Upper lobe of right lung (tissue), 1 donor: Measurements from ENCODE around the gene ANO10. TPM values are rescaled to one million over a fixed set of nuclear protein-coding genes. Genes with fewer than 3 reads are reported as not detected.

Experiments
- ATAC-seq: fragments of 200-7000 bp; cut with Tn5 transposase; one replicate; pipeline ENCODE4 v1.9.1; 2020; ENCODE audit warnings: mild to moderate bottlenecking, moderate library complexity
- DNase-seq: peaks from one replicate; pipeline ENCODE4 v3.0.0-alpha.2; 2020
- H3K27ac ChIP-seq: fragments of 200-600 bp; one replicate; pipeline ENCODE4 v1.8.0; 2022
- H3K27me3 ChIP-seq: fragments of 200-600 bp; one replicate; pipeline ENCODE4 v1.8.0; 2022; ENCODE audit warnings: mild to moderate bottlenecking
- H3K36me3 ChIP-seq: fragments of 200-600 bp; one replicate; pipeline ENCODE4 v1.8.0; 2022
- H3K4me1 ChIP-seq: fragments of 200-600 bp; one replicate; pipeline ENCODE4 v1.8.0; 2022
- H3K4me3 ChIP-seq: fragments of 200-600 bp; one replicate; pipeline ENCODE4 v1.8.0; 2022; ENCODE audit warnings: mild to moderate bottlenecking
- H3K9me3 ChIP-seq: fragments of 200-600 bp; one replicate; pipeline ENCODE4 v1.8.0; 2022
- CTCF ChIP-seq: fragments of 200-600 bp; IDR thresholded peaks from one replicate; pipeline ENCODE4 v1.8.0; 2022; ENCODE audit warnings: antibody characterized with exemption
- intact Hi-C: fragments of 100-400 bp; cut with DNase I; formaldehyde crosslinking; loops from one replicate; pipeline ENCODE4 v1.11.0; 2022
- total RNA-seq: library from RNA; stranded (reverse); fragmentation: NEBNext Ultra II Directional; extraction: Animal tissue kit (Norgen Biotek cat#: 25700); gene quantifications from one replicate; pipeline ENCODE4 v1.2.1, GENCODE V29; 2021
- donor health status: DM: no; HTN: yes; CAD: no; lungs with severe emphysema.

The ANO10 gene
- total RNA-seq, 1 donor from 2014 or later, result 30.6 TPM

DNA sequence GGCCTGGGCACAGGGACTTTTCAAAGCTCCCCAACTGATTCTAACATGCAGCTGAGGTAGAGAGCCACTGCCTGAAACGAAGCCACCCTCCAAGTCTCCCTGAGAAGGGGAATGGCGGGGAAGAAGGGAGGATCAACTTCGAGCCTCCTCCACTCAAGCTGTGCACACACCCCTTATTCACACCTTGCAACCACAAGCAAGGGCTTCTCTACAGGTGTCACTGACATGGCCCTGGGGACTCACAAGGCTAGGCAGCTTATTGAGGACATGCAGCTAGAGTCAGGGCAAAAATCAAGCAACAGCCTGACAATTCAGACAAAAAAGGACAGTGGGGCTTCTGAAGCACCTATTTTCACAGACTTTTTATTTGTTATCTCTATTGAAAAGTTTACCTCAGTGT, 250.3 kb downstream of the ANO10 start:
- DNase-seq, result no peak
- intact Hi-C loops, result no loop called here
- no peak for ATAC-seq

DNA sequence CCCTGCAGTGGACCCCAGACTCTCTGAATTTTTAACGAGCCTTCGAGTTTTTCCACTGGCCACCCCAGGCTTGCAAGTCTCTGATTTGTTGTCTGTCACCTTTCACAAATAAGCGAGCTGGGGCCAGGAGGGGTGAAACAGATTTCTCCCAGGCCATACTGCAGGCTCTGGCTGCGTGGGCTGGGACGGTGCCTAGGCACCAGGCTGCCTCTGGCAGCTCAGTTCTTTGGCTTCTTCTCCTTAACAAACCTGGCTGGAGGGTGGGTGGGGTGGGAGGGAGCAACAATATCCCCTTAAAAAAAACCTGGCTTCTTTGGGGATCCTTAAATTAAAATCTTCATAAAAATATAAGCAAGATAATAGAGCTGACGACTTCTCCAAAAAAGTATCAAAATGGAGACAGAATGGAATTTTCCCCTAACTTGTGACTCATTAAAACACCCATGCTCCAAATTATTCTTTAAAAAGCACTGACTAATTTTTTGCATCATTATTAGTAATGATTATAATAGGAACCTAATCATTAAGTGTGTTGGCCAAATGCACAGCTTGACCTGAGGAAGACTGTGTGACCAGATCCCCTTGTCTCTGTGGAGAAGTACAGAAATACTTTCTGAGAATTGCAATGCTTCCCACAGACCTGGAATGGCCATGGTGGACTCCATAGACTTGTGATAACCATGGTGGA, 251.4 kb downstream of the ANO10 start:
- Histone ChIP-seq H3K27ac (no peak overlapping the region), H3K36me3 (no peaks in the 10 kb centered on the region), H3K9me3 (no peaks in the 10 kb centered on the region), H3K27me3 (no peaks in the 10 kb centered on the region), H3K4me1 (no peaks in the 10 kb centered on the region), H3K4me3 (no peak overlapping the region)
- intact Hi-C loops, result no loop called here
- no peak for DNase-seq
- no peak for TF ChIP-seq CTCF
- ATAC-seq, result no peak

More for the DNA sequence above, 250.3 kb downstream of the ANO10 start:
- no peak overlapping the region for H3K4me3 ChIP-seq
- no peak for TF ChIP-seq CTCF
- H3K36me3 ChIP-seq, result no peaks in the 10 kb centered on the region
- H3K27ac ChIP-seq, result no peak overlapping the region
- no peaks in the 10 kb centered on the region for H3K9me3 ChIP-seq
- H3K27me3 ChIP-seq, result no peaks in the 10 kb centered on the region
- no peaks in the 10 kb centered on the region for H3K4me1 ChIP-seq

- H3K27ac ChIP-seq, result no peak overlapping the region
- ATAC-seq (peak; percentile 84), DNase-seq (no peak)
- no peak for TF ChIP-seq CTCF
- no peaks in the 10 kb centered on the region for H3K36me3 ChIP-seq
- no peaks in the 10 kb centered on the region for H3K27me3 ChIP-seq
- H3K4me3 ChIP-seq, result no peak overlapping the region
- H3K4me1 ChIP-seq, result no peaks in the 10 kb centered on the region
- intact Hi-C loops, result no loop called here
- no peaks in the 10 kb centered on the region for H3K9me3 ChIP-seq
Observed at GRCh38 chr3:43369404-43370292, 252.2 kb downstream of the ANO10 start.

DNA sequence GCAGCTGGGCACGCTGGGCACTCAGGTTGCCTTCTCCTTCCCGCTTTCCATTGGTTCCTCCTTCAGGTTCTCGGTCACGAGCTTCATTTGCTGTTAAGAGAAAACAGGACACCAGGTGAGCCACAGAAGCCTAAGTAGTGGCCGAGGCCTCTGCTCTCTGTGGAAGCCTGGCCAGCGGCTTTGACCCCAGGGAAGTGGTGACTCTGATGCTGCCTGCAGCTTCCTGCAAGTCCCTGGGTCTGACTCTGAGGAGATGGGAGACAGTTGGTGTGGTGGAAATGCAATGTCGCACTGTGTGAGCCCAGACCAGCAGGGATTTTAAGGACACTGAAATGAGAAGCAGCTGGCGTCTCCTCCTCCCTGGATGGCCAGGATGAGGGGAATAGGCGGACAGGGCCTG, 254.9 kb downstream of the ANO10 start:
- Histone ChIP-seq H3K27me3 (no peaks in the 10 kb centered on the region), H3K36me3 (no peaks in the 10 kb centered on the region), H3K4me1 (peaks cover 5% of the 10 kb centered on the region), H3K27ac (no peak overlapping the region), H3K4me3 (no peak overlapping the region), H3K9me3 (no peaks in the 10 kb centered on the region)
- ATAC-seq (no peak), DNase-seq (no peak)
- no peak for TF ChIP-seq CTCF
- intact Hi-C loops, result no loop called here

DNA sequence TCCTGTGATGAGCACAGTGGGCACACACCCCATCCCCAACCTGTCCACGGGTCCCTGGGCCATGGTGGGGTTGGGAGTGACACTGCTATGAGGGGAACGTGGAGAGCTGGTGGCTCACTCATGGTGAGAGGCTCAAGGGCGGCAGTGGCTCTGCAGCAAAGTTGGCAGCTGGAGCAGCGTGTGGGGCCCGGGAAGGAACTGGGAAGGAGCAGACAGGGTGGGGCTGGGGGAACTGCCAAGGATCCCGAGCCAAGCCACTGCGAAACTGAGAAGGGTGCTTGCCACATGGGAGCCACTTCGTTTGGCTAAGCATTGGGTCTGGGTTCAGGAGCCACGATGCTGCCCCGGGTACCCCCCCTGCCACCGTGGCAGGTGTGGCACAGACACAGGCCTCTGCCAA, 255.3 kb downstream of the ANO10 start:
- intact Hi-C loops, result no loop called here
- H3K27ac ChIP-seq, result peak overlapping the region; percentile 17
- no peak for TF ChIP-seq CTCF
- H3K9me3 ChIP-seq, result no peaks in the 10 kb centered on the region
- no peak overlapping the region for H3K4me3 ChIP-seq
- no peaks in the 10 kb centered on the region for H3K27me3 ChIP-seq
- H3K4me1 ChIP-seq, result peaks cover 5% of the 10 kb centered on the region
- H3K36me3 ChIP-seq, result no peaks in the 10 kb centered on the region
- ATAC-seq (no peak), DNase-seq (no peak)
